Measurements from ENCODE around the gene KHDRBS2.
A peak's percentile ranks its signal among the peaks of the same experiment; 100 is the strongest.
"Not testable (repeated sequence)": the region's sequence is repeated elsewhere in the genome, so short reads cannot be mapped to it uniquely, and the experiment has no call there.

KHDRBS2 gene

GRCh38 chr6:61809004-61809595 is 476.9 kb downstream of the KHDRBS2 start:
- H3K4me3 ChIP-seq (replicated peaks; ENCODE audit: insufficient read depth, low read length), result no peak overlapping the region
- no peak overlapping the region for H3K27ac ChIP-seq (replicated peaks)
- peak in 1 of 2 experiments; percentile 14 for DNase-seq (ENCODE audit: low read depth in 1 of 2, low spot score in 1 of 2)
- H3K27me3 ChIP-seq (ENCODE audit: insufficient read depth, poor library complexity, severe bottlenecking), result no peaks in the 10 kb centered on the region
- peak; percentile 9; the same call in 1 of the 2 replicates for TF ChIP-seq SPI1 (IDR thresholded peaks at IDR 0.05; ENCODE audit: borderline replicate concordance, low read depth)
- no peak for TF ChIP-seq REST (IDR thresholded peaks at IDR 0.05; ENCODE audit: insufficient replicate concordance, low read depth)
- peak; percentile 12 for TF ChIP-seq CTCF (IDR thresholded peaks at IDR 0.05; ENCODE audit: insufficient read depth, low read length)

GRCh38 chr6:61787998-61788397 is 498.0 kb downstream of the KHDRBS2 start:
- Histone ChIP-seq H3K27ac (replicated peaks) (no peak overlapping the region), H3K27me3 (ENCODE audit: insufficient read depth, poor library complexity, severe bottlenecking) (no peaks in the 10 kb centered on the region), H3K4me3 (replicated peaks; ENCODE audit: insufficient read depth, low read length) (no peak overlapping the region)
- TF ChIP-seq CTCF (IDR thresholded peaks at IDR 0.05; ENCODE audit: insufficient read depth, low read length), result no peak
- TF ChIP-seq REST (IDR thresholded peaks at IDR 0.05; ENCODE audit: insufficient replicate concordance, low read depth), result no peak
- TF ChIP-seq GABPA (IDR thresholded peaks at IDR 0.05; ENCODE audit: low read depth), result no peak
- TF ChIP-seq SPI1 (IDR thresholded peaks at IDR 0.05; ENCODE audit: borderline replicate concordance, low read depth), result no peak
- no peak for TF ChIP-seq POLR2AphosphoS5 (IDR thresholded peaks at IDR 0.05; ENCODE audit: low read depth)
- DNase-seq (ENCODE audit: low read depth in 1 of 2, low spot score in 1 of 2), result no peak

GRCh38 chr6:61769446-61769845 is 516.6 kb downstream of the KHDRBS2 start:
- not testable (repeated sequence) for H3K27ac ChIP-seq (replicated peaks); H3K27me3 ChIP-seq (ENCODE audit: insufficient read depth, poor library complexity, severe bottlenecking); H3K4me3 ChIP-seq (replicated peaks; ENCODE audit: insufficient read depth, low read length); DNase-seq (ENCODE audit: low read depth in 1 of 2, low spot score in 1 of 2)

- DNase-seq (ENCODE audit: low read depth in 1 of 2, low spot score in 1 of 2), result no peak
- H3K27ac ChIP-seq (replicated peaks), result no peak overlapping the region
- no peaks in the 10 kb centered on the region for H3K27me3 ChIP-seq (ENCODE audit: insufficient read depth, poor library complexity, severe bottlenecking)
- TF ChIP-seq POLR2AphosphoS5 (IDR thresholded peaks at IDR 0.05; ENCODE audit: low read depth) (no peak), REST (IDR thresholded peaks at IDR 0.05; ENCODE audit: insufficient replicate concordance, low read depth) (no peak), CTCF (IDR thresholded peaks at IDR 0.05; ENCODE audit: insufficient read depth, low read length) (no peak), SPI1 (IDR thresholded peaks at IDR 0.05; ENCODE audit: borderline replicate concordance, low read depth) (no peak), GABPA (IDR thresholded peaks at IDR 0.05; ENCODE audit: low read depth) (no peak)
- no peak overlapping the region for H3K4me3 ChIP-seq (replicated peaks; ENCODE audit: insufficient read depth, low read length)
These were observed 530.3 kb downstream of the KHDRBS2 start for GRCh38 chr6:61755739-61756138.
